KOPT-K1 (cell line): ENCODE data around the gene GID8.
A peak's percentile ranks its signal among the peaks of the same experiment; 100 is the strongest.

Experiments used
- H3K27ac ChIP-seq: fragments of 200-600 bp; sonication (generic); 2 replicates; pipeline ENCODE4 v1.5.1; 2016; ENCODE audit warnings: antibody characterized with exemption, mild to moderate bottlenecking, low read depth, low read length; ENCODE audit not compliant: poor library complexity, severe bottlenecking
- H3K36me3 ChIP-seq: fragments of 200-600 bp; sonication (generic); 2 replicates; pipeline ENCODE4 v1.5.1; 2017; ENCODE audit warnings: antibody characterized with exemption, mild to moderate bottlenecking, low read length, moderate library complexity; ENCODE audit not compliant: insufficient read depth
- H3K9me3 ChIP-seq: fragments of 200-600 bp; sonication (generic); 2 replicates; pipeline ENCODE4 v1.5.1; 2017; ENCODE audit warnings: antibody characterized with exemption, low read length, mild to moderate bottlenecking; ENCODE audit not compliant: insufficient read depth, poor library complexity, severe bottlenecking

Gene GID8

DNA sequence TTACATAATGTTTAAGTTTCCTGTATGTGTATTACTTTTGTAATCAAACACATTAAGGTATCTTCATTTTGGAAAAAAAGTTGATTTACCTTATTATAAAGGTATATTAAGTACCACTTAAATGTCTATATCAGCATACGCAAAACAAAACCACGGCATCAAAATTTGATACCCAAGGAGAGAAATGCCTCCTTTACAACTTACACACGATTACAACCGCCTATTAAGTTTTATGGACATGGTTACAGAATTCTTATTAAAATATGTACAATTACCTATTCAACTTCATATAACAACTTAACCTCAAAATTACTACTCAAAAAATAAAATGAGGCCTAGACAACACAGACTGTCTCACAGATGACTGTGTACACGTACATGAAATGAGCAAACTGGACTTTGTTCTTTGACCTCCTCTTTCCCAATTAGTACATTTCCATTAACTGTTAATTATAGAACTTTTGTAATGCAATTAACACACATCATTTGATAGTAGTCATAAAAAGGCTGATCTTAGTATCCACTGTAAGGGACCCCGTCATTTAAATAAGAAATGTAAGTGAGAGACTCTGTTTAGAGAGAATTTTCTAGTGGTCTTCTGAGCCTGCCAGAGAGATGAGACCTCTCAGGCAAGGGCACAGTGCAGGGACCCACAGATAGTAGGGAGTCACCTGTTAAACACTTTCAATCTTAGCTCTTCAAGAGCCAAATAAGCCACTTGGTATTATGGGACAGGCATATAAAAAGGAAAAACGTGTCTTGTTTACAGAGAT, 14.1 kb upstream of the GID8 start:
- peak overlapping the region; percentile 91 for H3K27ac ChIP-seq
- H3K9me3 ChIP-seq = no peaks in the 10 kb centered on the region

DNA sequence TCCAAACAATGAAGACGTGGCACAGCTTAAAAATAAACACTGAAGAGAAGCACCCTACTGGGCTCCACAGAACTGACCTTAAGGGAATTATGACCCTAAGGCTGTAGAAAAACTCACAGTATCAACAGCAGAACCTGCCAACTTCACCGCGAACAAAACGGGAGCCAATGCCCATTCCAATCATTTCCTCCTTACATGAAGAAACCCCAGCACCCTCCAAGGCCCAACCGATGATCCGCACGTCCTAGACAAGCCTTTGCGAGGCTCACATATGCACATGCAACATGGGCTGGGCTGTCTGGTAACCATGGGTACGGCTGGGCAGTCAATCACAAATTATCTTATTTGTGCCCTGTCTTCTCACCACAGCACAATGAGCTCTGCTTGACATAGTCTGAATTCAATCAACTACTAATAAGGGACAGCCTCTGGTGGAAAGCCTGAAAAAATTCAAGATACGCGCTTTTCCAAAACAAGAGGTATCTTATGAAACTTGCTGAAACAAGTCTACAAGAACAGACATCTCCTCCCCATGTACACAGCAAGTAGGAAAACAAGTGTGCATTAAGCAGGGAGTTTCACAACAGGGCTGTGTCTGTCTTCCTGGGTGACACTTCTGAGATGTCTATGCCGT, 13.4 kb upstream of the GID8 start:
- no peaks in the 10 kb centered on the region for H3K9me3 ChIP-seq
- peak overlapping the region; percentile 91 for H3K27ac ChIP-seq
- peaks cover 6% of the 10 kb centered on the region; the same call in 1 of the 2 replicates for H3K36me3 ChIP-seq

More for the DNA sequence above, 14.1 kb upstream of the GID8 start:
- peaks cover 5% of the 10 kb centered on the region; the same call in 1 of the 2 replicates for H3K36me3 ChIP-seq

DNA sequence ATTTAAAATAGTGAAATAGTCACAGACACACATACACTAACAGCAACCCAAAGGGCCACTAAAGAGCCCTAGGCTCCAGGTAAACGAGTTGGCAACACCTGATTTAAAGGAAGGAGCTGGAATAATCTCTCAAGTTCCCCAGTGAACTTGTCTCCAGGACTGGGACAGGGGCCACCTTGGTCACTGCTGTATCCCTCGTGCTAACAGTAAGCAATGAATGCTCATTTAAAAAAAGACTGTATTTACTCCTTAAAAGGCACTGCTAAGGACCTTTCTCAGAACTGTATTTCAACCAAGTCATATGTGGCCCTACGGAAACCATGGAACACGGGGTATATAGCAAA, 12.9 kb upstream of the GID8 start:
- peak overlapping the region; percentile 91 for H3K27ac ChIP-seq
- peaks cover 6% of the 10 kb centered on the region; the same call in 1 of the 2 replicates for H3K36me3 ChIP-seq
- H3K9me3 ChIP-seq = no peaks in the 10 kb centered on the region

- Histone ChIP-seq H3K9me3 (no peaks in the 10 kb centered on the region), H3K27ac (peak overlapping the region; percentile 91), H3K36me3 (peaks cover 6% of the 10 kb centered on the region; the same call in 1 of the 2 replicates)
Measured at GRCh38 chr20:62925420-62926228, 12.3 kb upstream of the GID8 start.

- H3K9me3 ChIP-seq = no peaks in the 10 kb centered on the region
- peak within 1 kb of the TSS; percentile 91 for H3K27ac ChIP-seq
- H3K36me3 ChIP-seq = peaks cover 7% of the 10 kb centered on the region; the same call in 1 of the 2 replicates
Measured at GRCh38 chr20:62926229-62927127, 11.5 kb upstream of the GID8 start, which contains the start of gene DIDO1. Gene DIDO1, minus strand, starts transcription at chr20:62926505.

GRCh38 chr20:62927128-62927705, 10.7 kb upstream of the GID8 start:
- no peaks in the 10 kb centered on the region for H3K9me3 ChIP-seq
- peak overlapping the region; percentile 91 for H3K27ac ChIP-seq
- peaks cover 11% of the 10 kb centered on the region; the same call in 1 of the 2 replicates for H3K36me3 ChIP-seq

- no peak overlapping the region for H3K27ac ChIP-seq
- H3K36me3 ChIP-seq = peaks cover 21% of the 10 kb centered on the region; the same call in 1 of the 2 replicates
- no peaks in the 10 kb centered on the region for H3K9me3 ChIP-seq
Measured at GRCh38 chr20:62928246-62928939, 9.6 kb upstream of the GID8 start.

- Histone ChIP-seq H3K36me3 (peaks cover 29% of the 10 kb centered on the region), H3K27ac (no peak overlapping the region), H3K9me3 (no peaks in the 10 kb centered on the region)
Measured at GRCh38 chr20:62929051-62929538, 8.9 kb upstream of the GID8 start.

- Histone ChIP-seq H3K36me3 (peaks cover 48% of the 10 kb centered on the region), H3K27ac (no peak overlapping the region), H3K9me3 (no peaks in the 10 kb centered on the region)
Measured at GRCh38 chr20:62931464-62931863, 6.5 kb upstream of the GID8 start.

- Histone ChIP-seq H3K36me3 (peaks cover 42% of the 10 kb centered on the region), H3K27ac (no peak overlapping the region), H3K9me3 (no peaks in the 10 kb centered on the region)
Measured at GRCh38 chr20:62933966-62934365, 4.0 kb upstream of the GID8 start.

DNA sequence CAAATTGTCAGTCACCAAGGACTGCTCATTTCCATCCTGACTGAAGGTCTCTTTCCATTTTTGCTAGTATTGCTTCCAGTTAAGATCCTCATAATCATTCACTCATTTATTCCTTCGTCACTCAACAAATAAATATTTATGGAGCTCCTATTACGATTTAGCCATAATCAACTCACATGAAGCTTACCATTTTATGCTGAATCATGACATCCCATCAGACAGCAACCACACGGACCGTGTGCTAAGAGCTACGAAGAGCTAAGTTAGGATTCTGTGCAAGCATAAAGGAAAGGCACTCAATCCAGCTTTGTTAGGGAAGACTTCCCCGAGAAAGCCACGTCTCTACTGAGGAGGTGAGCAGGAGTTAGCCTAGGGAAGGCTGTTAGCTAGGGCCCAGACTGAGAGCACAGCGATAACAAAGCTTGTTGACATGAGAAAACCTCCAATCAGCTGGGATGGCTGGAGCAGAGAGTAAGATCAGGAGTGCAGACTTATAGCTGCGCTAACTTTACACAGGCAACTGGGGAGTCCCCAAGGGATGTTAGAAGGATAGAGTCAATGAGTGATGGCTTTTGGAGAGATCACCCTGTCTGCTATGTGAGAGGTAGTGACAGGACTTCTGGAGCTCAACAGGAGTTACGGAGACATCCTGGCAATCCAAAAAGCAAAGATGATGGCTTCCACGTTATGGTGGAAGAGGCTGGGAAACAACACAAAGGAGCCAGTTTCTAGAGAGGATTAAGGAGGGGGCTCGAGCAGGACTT, 2.6 kb upstream of the GID8 start:
- Histone ChIP-seq H3K36me3 (peaks cover 42% of the 10 kb centered on the region), H3K27ac (no peak overlapping the region), H3K9me3 (no peaks in the 10 kb centered on the region)

DNA sequence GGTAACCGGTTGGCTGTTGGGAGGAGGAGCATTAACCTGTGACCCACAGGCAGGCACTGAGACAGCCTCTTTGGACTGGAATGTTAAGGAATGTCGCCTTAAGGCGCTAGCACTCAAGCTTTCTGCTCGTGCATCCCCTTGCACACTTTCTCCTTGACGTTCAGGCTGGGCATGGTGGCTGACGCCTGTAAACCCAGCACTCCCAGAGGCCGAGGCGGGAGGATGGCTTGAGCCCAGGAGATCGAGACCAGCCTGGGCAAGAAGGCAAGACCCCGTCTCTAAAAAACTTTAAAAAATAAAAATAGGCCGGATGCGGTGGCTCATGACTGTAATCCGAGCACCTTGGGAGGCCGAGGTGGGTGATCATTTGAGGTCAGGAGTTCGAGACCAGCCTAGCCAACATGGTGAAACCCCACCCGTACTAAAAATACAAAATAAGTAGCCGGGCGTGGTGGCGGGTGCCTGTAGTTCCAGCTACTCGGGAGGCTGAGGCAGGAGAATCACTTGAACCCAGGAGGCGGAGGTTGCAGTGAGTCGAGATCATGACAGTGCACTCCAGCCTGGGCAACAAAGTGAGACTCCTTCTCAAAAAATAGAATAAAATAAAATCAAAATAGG, 1.9 kb upstream of the GID8 start:
- Histone ChIP-seq H3K9me3 (no peaks in the 10 kb centered on the region), H3K36me3 (peaks cover 49% of the 10 kb centered on the region), H3K27ac (no peak overlapping the region)
